Uterus (tissue), 4 donors: ENCODE results near the gene VPS37C. TPM values are rescaled to one million over a fixed set of nuclear protein-coding genes. Genes with fewer than 3 reads are reported as not detected.

ENCODE experiments used
- DNase-seq, 2 donors: peaks; one replicate each; pipeline ENCODE4 v3.0.0-alpha.2; 2019 to 2020
- H3K27ac ChIP-seq, 2 donors: fragments of 200-600 bp; sonication (generic); 1 replicate in 1 of 2; 2 replicates in 1 of 2; pipeline ENCODE4 v1.5.1; 2016 to 2018
- H3K27me3 ChIP-seq, 2 donors: fragments of 200-600 bp; sonication (generic); one replicate each; pipeline ENCODE4 v1.5.1; 2018 to 2019; ENCODE audit warnings: control low read depth in 1 of 2
- H3K36me3 ChIP-seq, 2 donors: fragments of 200-600 bp; sonication (generic); one replicate each; pipeline ENCODE4 v1.5.1; 2019; ENCODE audit warnings: control low read depth in 1 of 2
- H3K4me1 ChIP-seq, 2 donors: fragments of 200-600 bp; sonication (generic); one replicate each; pipeline ENCODE4 v1.5.1; 2018 to 2019; ENCODE audit warnings: control low read depth in 1 of 2
- H3K4me3 ChIP-seq, 2 donors: fragments of 200-600 bp; sonication (generic); 1 replicate in 1 of 2; 2 replicates in 1 of 2; pipeline ENCODE4 v1.5.1; 2018 to 2019; ENCODE audit warnings: mild to moderate bottlenecking in 1 of 2
- H3K9me3 ChIP-seq, 2 donors: fragments of 200-600 bp; sonication (generic); one replicate each; pipeline ENCODE4 v1.5.1; 2019; ENCODE audit warnings: control low read depth in 1 of 2
- POLR2A ChIP-seq, 2 donors: fragments of 450-650 bp; IDR thresholded peaks; one replicate each; pipeline ENCODE4 v1.6.1; 2016; ENCODE audit warnings: antibody characterized with exemption in 2 of 2, mild to moderate bottlenecking in 1 of 2, moderate library complexity in 1 of 2
- intact Hi-C: fragments of 100-400 bp; cut with DNase I; formaldehyde crosslinking; loops from one replicate; pipeline ENCODE4 v1.15.1; 2023; ENCODE audit warnings: low total_unique reads
- total RNA-seq, 4 donors: library from RNA; depleted of rRNA in 3 of 4; stranded (reverse); fragments of >200 nt in 3 of 4; gene quantifications; one replicate each; pipeline versions ENCODE4 v1.1.0 to v1.2.4, GENCODE V29; 2014 to 2023
- TF ChIP-seq, protein P1 (sequence below), 4 experiments: fragments of 200-600 bp in 2 of 4; fragments of 450-650 bp in 2 of 4; sonication (generic) in 2 of 4; IDR thresholded peaks; one replicate each; pipeline ENCODE4 v1.5.1; 2016 to 2019; ENCODE audit warnings: antibody characterized with exemption in 4 of 4, mild to moderate bottlenecking in 2 of 4, moderate library complexity in 1 of 4
- donor health status: DM: yes; HTN: yes; CAD: no.

VPS37C gene
- total RNA-seq, 4 donors from 2014 or later = 0.26 to 26.3 (median 13.3) TPM

DNA sequence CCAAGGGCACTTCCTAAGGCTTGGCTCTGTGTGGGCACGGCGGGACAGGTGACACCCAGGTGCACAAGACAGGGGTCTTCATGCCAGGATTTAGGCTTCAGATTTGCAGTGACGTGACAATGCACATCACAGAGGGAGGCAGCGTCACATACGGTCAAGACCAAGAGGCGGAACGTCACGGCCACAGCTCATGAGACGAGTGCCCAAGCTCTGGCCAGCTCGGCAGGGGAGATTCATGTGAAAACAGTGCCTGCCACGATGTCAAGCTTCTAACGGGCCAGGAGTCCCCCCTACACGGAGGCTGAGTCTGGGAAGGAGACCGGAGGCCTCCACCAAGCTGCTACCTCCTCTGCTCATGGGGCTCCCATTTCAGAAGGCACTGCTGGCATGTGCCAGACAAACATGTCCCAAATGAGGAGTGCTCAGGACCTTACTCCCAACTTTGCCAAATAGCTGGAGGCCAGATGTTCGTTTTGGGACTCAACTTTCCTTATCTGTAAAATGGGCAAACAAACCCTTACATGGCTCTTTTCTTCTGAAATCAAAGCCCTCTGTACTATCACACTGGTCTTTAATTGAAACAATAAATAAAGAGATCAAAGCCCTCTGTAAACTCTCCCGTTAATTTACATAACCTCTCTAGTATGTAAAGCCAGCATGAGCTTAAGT lies 16.6 kb downstream of the VPS37C start:
- no peak overlapping the region for H3K27ac ChIP-seq
- no peak overlapping the region for H3K4me3 ChIP-seq
- intact Hi-C loops = no loop called here
- DNase-seq = no peak
- H3K36me3 ChIP-seq = no peaks in the 10 kb centered on the region
- TF ChIP-seq, protein P1, sequence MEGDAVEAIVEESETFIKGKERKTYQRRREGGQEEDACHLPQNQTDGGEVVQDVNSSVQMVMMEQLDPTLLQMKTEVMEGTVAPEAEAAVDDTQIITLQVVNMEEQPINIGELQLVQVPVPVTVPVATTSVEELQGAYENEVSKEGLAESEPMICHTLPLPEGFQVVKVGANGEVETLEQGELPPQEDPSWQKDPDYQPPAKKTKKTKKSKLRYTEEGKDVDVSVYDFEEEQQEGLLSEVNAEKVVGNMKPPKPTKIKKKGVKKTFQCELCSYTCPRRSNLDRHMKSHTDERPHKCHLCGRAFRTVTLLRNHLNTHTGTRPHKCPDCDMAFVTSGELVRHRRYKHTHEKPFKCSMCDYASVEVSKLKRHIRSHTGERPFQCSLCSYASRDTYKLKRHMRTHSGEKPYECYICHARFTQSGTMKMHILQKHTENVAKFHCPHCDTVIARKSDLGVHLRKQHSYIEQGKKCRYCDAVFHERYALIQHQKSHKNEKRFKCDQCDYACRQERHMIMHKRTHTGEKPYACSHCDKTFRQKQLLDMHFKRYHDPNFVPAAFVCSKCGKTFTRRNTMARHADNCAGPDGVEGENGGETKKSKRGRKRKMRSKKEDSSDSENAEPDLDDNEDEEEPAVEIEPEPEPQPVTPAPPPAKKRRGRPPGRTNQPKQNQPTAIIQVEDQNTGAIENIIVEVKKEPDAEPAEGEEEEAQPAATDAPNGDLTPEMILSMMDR (IDR thresholded peaks at IDR 0.05) = no peak
- TF ChIP-seq POLR2A (IDR thresholded peaks at IDR 0.05) = no peak
- peaks cover 0 to 2% of the 10 kb centered on the region in 2 donors for H3K4me1 ChIP-seq
- H3K27me3 ChIP-seq = no peaks in the 10 kb centered on the region
- H3K9me3 ChIP-seq = no peaks in the 10 kb centered on the region

DNA sequence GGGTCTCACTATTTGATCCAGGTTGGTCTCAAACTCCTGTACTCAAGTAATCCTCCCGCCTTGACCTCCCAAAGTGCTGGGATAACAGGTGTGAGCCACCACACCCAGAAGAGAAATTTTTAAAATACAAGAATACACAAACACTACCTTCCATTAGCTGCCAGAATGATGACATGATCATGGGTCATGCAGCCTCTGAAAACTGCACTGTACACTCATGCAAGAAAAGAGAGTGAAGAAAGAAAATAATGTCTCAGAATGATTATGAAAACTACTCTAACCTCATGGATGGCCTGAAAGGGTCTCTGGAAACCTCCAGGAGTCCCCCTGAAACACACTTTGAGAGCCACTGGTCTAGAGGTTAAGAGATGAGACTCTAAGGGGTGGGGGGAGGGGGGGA lies 18.8 kb downstream of the VPS37C start:
- no peaks in the 10 kb centered on the region for H3K27me3 ChIP-seq
- no peak for DNase-seq
- no peak overlapping the region for H3K27ac ChIP-seq
- H3K36me3 ChIP-seq = no peaks in the 10 kb centered on the region
- no peak for TF ChIP-seq POLR2A (IDR thresholded peaks at IDR 0.05)
- TF ChIP-seq, protein P1 (IDR thresholded peaks at IDR 0.05) = no peak
- H3K4me1 ChIP-seq = no peaks in the 10 kb centered on the region
- intact Hi-C loops = no loop called here
- no peak overlapping the region for H3K4me3 ChIP-seq
- H3K9me3 ChIP-seq = no peaks in the 10 kb centered on the region

DNA sequence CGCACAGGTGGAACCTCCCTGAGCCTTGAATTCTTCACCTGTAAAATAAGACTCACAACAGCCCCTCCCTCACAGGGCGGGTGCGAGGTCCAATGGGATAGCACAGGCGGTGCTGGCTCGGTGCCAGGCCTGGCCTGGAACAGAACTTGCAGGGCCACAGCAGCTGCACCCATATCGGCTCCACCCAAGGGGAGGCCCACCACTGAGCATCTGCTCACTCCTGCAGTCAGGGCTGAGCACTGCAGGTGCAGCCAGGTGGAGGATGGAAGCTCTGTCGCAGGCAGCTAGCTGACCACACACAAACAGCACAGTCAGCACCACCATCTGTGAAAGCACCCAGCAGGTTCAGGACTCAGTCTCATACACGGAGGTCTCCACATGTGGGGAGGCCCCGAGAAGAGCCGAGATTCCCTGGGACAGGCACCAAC lies 19.6 kb downstream of the VPS37C start:
- no peaks in the 10 kb centered on the region for H3K36me3 ChIP-seq
- no peak for TF ChIP-seq POLR2A (IDR thresholded peaks at IDR 0.05)
- TF ChIP-seq, protein P1 (IDR thresholded peaks at IDR 0.05) = no peak
- no peak overlapping the region for H3K4me3 ChIP-seq
- no peaks in the 10 kb centered on the region for H3K9me3 ChIP-seq
- DNase-seq = no peak
- H3K27me3 ChIP-seq = no peaks in the 10 kb centered on the region
- H3K4me1 ChIP-seq = no peaks in the 10 kb centered on the region
- peak overlapping the region in 1 of 2 donors; percentile 6 for H3K27ac ChIP-seq
- intact Hi-C loops = no loop called here

DNA sequence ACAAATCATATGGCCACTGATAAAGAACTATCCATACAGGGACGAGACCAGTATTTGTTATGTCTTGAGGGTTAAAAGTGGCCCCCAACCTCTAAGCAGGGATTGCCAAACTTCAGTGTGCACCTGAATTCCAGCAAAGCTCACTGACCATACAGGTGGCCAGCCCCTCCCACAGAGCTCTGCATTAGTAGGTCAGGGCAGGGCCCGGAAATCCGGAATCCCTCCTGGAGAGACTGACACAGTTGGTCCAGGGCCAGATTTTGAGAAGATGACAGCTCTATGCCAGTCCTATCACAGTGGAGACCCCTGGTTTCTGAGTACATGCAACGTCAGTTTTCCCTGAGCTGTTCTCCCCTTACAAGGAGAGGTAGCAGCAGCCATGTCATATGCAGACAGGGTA lies 20.8 kb downstream of the VPS37C start:
- Histone ChIP-seq H3K4me1 (no peaks in the 10 kb centered on the region), H3K27me3 (no peaks in the 10 kb centered on the region), H3K9me3 (no peaks in the 10 kb centered on the region), H3K36me3 (no peaks in the 10 kb centered on the region), H3K27ac (no peak overlapping the region), H3K4me3 (no peak overlapping the region)
- intact Hi-C loops = no loop called here
- DNase-seq = no peak
- TF ChIP-seq POLR2A (IDR thresholded peaks at IDR 0.05) = no peak
- TF ChIP-seq, protein P1 (IDR thresholded peaks at IDR 0.05) = no peak

DNA sequence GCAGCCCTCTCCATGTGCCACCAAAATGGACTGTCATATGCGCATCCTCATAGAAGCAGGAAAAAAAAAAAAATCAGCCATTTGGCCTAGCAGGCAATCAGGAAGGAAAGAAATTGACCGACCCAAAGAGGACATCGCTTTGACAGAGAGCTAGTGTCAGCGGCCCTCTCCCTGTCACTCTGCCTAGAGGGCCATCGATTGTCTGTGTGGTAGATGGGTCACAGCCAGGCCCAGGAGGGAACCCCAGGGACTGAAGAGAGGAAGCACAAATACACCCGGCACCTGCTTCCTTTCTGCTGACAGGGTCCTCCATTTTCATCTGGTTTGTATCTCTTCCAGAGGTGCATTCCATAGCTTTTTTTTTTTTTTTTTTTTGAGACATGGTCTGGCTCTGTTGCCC lies 21.8 kb downstream of the VPS37C start:
- intact Hi-C loops = no loop called here
- no peak for DNase-seq

More for the DNA sequence above, 21.8 kb downstream of the VPS37C start:
- no peak for TF ChIP-seq POLR2A (IDR thresholded peaks at IDR 0.05)
- TF ChIP-seq, protein P1 (IDR thresholded peaks at IDR 0.05) = no peak
- H3K4me1 ChIP-seq = no peaks in the 10 kb centered on the region
- no peaks in the 10 kb centered on the region for H3K36me3 ChIP-seq
- H3K27me3 ChIP-seq = no peaks in the 10 kb centered on the region
- no peaks in the 10 kb centered on the region for H3K9me3 ChIP-seq
- H3K4me3 ChIP-seq = no peak overlapping the region
- H3K27ac ChIP-seq = peak overlapping the region in 1 of 2 donors; percentile 26
